Spleen (tissue), 11 donors: ENCODE data around the gene AQP5. TPM values are rescaled to one million over a fixed set of nuclear protein-coding genes. Genes with fewer than 3 reads are reported as not detected.
A peak's percentile ranks its signal among the peaks of the same experiment; 100 is the strongest.

Experiments used
- DNase-seq: peaks from one replicate; pipeline ENCODE4 v3.0.0-alpha.2; 2020
- H3K27ac ChIP-seq, 8 donors: fragments of 200-600 bp; sonication (generic) in 7 of 8; 1 replicate in 4 of 8; 2 replicates in 4 of 8; pipeline versions ENCODE4 v1.5.0 to v1.8.0; 2016 to 2021; ENCODE audit warnings: inconsistent platforms in 4 of 8, mild to moderate bottlenecking in 4 of 8, moderate library complexity in 1 of 8
- H3K27me3 ChIP-seq, 7 donors: fragments of 200-600 bp; sonication (generic) in 6 of 7; replicated peaks in 1 of 7; 1 replicate in 4 of 7; 2 replicates in 3 of 7; pipeline versions ENCODE4 v1.5.0 to v1.8.0; 2016 to 2021; ENCODE audit warnings: inconsistent platforms in 3 of 7, mild to moderate bottlenecking in 1 of 7
- H3K36me3 ChIP-seq, 6 donors: fragments of 200-600 bp; sonication (generic) in 5 of 6; 1 replicate in 4 of 6; 2 replicates in 2 of 6; pipeline versions ENCODE4 v1.5.0 to v1.8.0; 2016 to 2021; ENCODE audit warnings: inconsistent platforms in 2 of 6
- H3K4me1 ChIP-seq, 6 donors: fragments of 200-600 bp; sonication (generic) in 5 of 6; 1 replicate in 3 of 6; 2 replicates in 3 of 6; pipeline versions ENCODE4 v1.5.0 to v1.8.0; 2016 to 2021; ENCODE audit warnings: inconsistent platforms in 3 of 6
- H3K4me3 ChIP-seq, 8 donors: fragments of 200-600 bp; sonication (generic) in 7 of 8; 1 replicate in 4 of 8; 2 replicates in 4 of 8; pipeline versions ENCODE4 v1.5.0 to v1.8.0; 2016 to 2021; ENCODE audit warnings: inconsistent platforms in 4 of 8, mild to moderate bottlenecking in 4 of 8, moderate library complexity in 2 of 8
- H3K9me3 ChIP-seq, 8 donors: fragments of 200-600 bp; sonication (generic) in 7 of 8; 1 replicate in 4 of 8; 2 replicates in 4 of 8; pipeline versions ENCODE4 v1.5.0 to v1.8.0; 2016 to 2021; ENCODE audit warnings: inconsistent platforms in 4 of 8
- CTCF ChIP-seq, 11 experiments: fragments of 200-600 bp in 7 of 11; fragments of 450-650 bp in 4 of 11; sonication (generic) in 4 of 11; IDR thresholded peaks in 8 of 11; conservative IDR thresholded peaks in 3 of 11; 1 replicate in 7 of 11; 2 replicates in 4 of 11; pipeline versions ENCODE4 v1.4.0 to v1.8.0; 2016 to 2021; ENCODE audit warnings: antibody characterized with exemption in 11 of 11, inconsistent platforms in 4 of 11, mild to moderate bottlenecking in 1 of 11
- POLR2A ChIP-seq, 3 donors: fragments of 450-650 bp; IDR thresholded peaks; one replicate each; pipeline ENCODE4 v1.5.1; 2017; ENCODE audit warnings: antibody characterized with exemption in 3 of 3, mild to moderate bottlenecking in 1 of 3
- POLR2AphosphoS5 ChIP-seq, 3 donors: sonication (generic); formaldehyde crosslinking; IDR thresholded peaks; one replicate each; pipeline ENCODE4 v1.5.1; 2017; ENCODE audit warnings: antibody characterized with exemption in 3 of 3
- WGBS, 5 donors: extraction: QIAGEN DNeasy Blood & Tissue Kit in 3 of 5; methylation state at CpG; one replicate each; pipeline versions ENCODE4 v1.1.5 to v1.1.7; 2013 to 2018; 5-methylcytosine and 5-hydroxymethylcytosine counted together
- intact Hi-C: fragments of 100-400 bp; cut with DNase I; formaldehyde crosslinking; loops from one replicate; pipeline ENCODE4 v1.15.0; 2023; ENCODE audit warnings: low total_unique reads
- polyA plus RNA-seq, 3 donors: library from polyadenylated mRNA; stranded (reverse); fragments of 200-250 nt; gene quantifications; one replicate each; pipeline ENCODE4 v1.2.1, GENCODE V29; 2013
- total RNA-seq, 7 donors: library from RNA; depleted of rRNA in 3 of 7; stranded (reverse); fragments of >200 nt in 3 of 7; fragmentation: NEBNext Ultra II Directional in 4 of 7; extraction: Animal tissue kit (Norgen Biotek cat#: 25700) in 4 of 7; gene quantifications; one replicate each; pipeline versions ENCODE4 v1.1.0 to v1.2.1, GENCODE V29; 2016 to 2021
- donor health status: healthy with polysubstance abuse.
- donor health status: DM: no; HTN: no; CAD: no; lungs with moderate emphysema.
- donor health status: DM: no; HTN: no; CAD: no.
- donor health status: Bipolar disorder and iron deficiency.
- donor health status: healthy.
- donor health status: DM: no; HTN: no; CAD: no.
- donor health status: DM: yes; HTN: yes; CAD: no.

AQP5 gene
- total and polyA plus RNA-seq, 10 donors = 0.05 to 0.46 (median 0.30) TPM; not detected in 5

- H3K36me3 ChIP-seq = no peaks in the 10 kb centered on the region
- intact Hi-C loops = no loop called here
- TF ChIP-seq POLR2AphosphoS5 (IDR thresholded peaks at IDR 0.05) = no peak
- no peak for TF ChIP-seq POLR2A (IDR thresholded peaks at IDR 0.05)
- TF ChIP-seq CTCF (IDR thresholded peaks at IDR 0.05 in 8 of 11, conservative IDR thresholded peaks at IDR 0.05 in 3 of 11) = no peak
- WGBS, 5 donors = 64 to 83% (median 72%) methylated on average over 9 of the region's 9 CpGs
- peaks cover 7 to 22% (median 9%) of the 10 kb centered on the region in 6 donors for H3K4me1 ChIP-seq
- no peaks in the 10 kb centered on the region for H3K9me3 ChIP-seq
- H3K27me3 ChIP-seq = peaks cover 0 to 54% (median 18%) of the 10 kb centered on the region in 7 donors
- DNase-seq = no peak
- H3K27ac ChIP-seq = no peak overlapping the region
- no peak overlapping the region for H3K4me3 ChIP-seq
Observed at GRCh38 chr12:49972129-49972528, 10.5 kb downstream of the AQP5 start.

GRCh38 chr12:49972641-49973360 is 11.1 kb downstream of the AQP5 start, which contains the start of gene AQP6:
Gene AQP6 (plus strand): TSS chr12:49972947. CDS start chr12:49973174, 227 bp downstream.
- Histone ChIP-seq H3K4me3 (no peak within 1 kb of the TSS), H3K27ac (no peak within 1 kb of the TSS), H3K4me1 (peaks cover under 1 to 16% (median 3%) of the 10 kb centered on the region in 6 donors), H3K36me3 (no peaks in the 10 kb centered on the region), H3K27me3 (peaks cover 0 to 47% (median 11%) of the 10 kb centered on the region in 7 donors), H3K9me3 (no peaks in the 10 kb centered on the region)
- intact Hi-C loops = no loop called here
- 82 to 91% (median 86%) methylated on average over 15 to 18 of the region's 18 CpGs for WGBS, 5 donors
- no peak for TF ChIP-seq POLR2AphosphoS5 (IDR thresholded peaks at IDR 0.05)
- TF ChIP-seq POLR2A (IDR thresholded peaks at IDR 0.05) = no peak
- TF ChIP-seq CTCF (IDR thresholded peaks at IDR 0.05 in 8 of 11, conservative IDR thresholded peaks at IDR 0.05 in 3 of 11) = no peak
- DNase-seq = peak; percentile 57

GRCh38 chr12:49973361-49973830 is 11.7 kb downstream of the AQP5 start:
- intact Hi-C loops = no loop called here

More at GRCh38 chr12:49973361-49973830, 11.7 kb downstream of the AQP5 start:
- Histone ChIP-seq H3K4me1 (peaks cover 0 to 13% (median 0%) of the 10 kb centered on the region in 6 donors), H3K4me3 (no peak overlapping the region), H3K27me3 (peaks cover 0 to 41% (median 5%) of the 10 kb centered on the region in 7 donors), H3K27ac (no peak overlapping the region), H3K36me3 (no peaks in the 10 kb centered on the region), H3K9me3 (no peaks in the 10 kb centered on the region)
- DNase-seq = peak; percentile 47
- 84 to 91% (median 88%) methylated on average over 18 to 19 of the region's 19 CpGs for WGBS, 5 donors
- no peak for TF ChIP-seq CTCF (IDR thresholded peaks at IDR 0.05 in 8 of 11, conservative IDR thresholded peaks at IDR 0.05 in 3 of 11)
